Vagina (tissue), 2 donors: ENCODE measurements around the gene SHC1.

Source experiments
- CTCF ChIP-seq, 3 experiments: fragments of 450-650 bp in 2 of 3; fragments of 200-600 bp in 1 of 3; sonication (generic) in 1 of 3; IDR thresholded peaks; one replicate each; pipeline ENCODE4 v1.5.1; 2017 to 2019; ENCODE audit warnings: antibody characterized with exemption in 3 of 3, mild to moderate bottlenecking in 2 of 3, moderate library complexity in 2 of 3
- POLR2A ChIP-seq, 2 donors: fragments of 450-650 bp; IDR thresholded peaks; one replicate each; pipeline ENCODE4 v1.6.1; 2017; ENCODE audit warnings: antibody characterized with exemption in 2 of 2, mild to moderate bottlenecking in 2 of 2, moderate library complexity in 2 of 2
- POLR2AphosphoS5 ChIP-seq, 2 donors: sonication (generic); formaldehyde crosslinking; IDR thresholded peaks; one replicate each; pipeline ENCODE4 v1.9.0; 2017; ENCODE audit warnings: antibody characterized with exemption in 2 of 2, mild to moderate bottlenecking in 2 of 2, low read depth in 1 of 2; ENCODE audit not compliant: insufficient read depth in 1 of 2

GRCh38 chr1:154941333-154942013, 29.1 kb downstream of the SHC1 start:
- no peak for TF ChIP-seq CTCF (IDR thresholded peaks at IDR 0.05)
- no peak for TF ChIP-seq POLR2AphosphoS5 (IDR thresholded peaks at IDR 0.05; ENCODE audit: insufficient read depth in 1 of 2, low read depth in 1 of 2)
- no peak for TF ChIP-seq POLR2A (IDR thresholded peaks at IDR 0.05)
